ENCODE measurements around the gene POLD2. TPM values are rescaled to one million over a fixed set of nuclear protein-coding genes. Genes with fewer than 3 reads are reported as not detected.
A peak's percentile ranks its signal among the peaks of the same experiment; 100 is the strongest.

Gene POLD2
- total and polyA plus RNA-seq, 7 experiments from 2014 or later, result 55.1 to 118 (median 74.0) TPM

- intact Hi-C loops (cut with micrococcal nuclease), result loop anchor here (2.0 to 5.0 kb wide), 2 partner anchors 123 to 403 kb away; no protein-coding TSS in a partner anchor
- H3K9me3 Mint-ChIP-seq, result peaks cover 0 to 4% (median 0%) of the 10 kb centered on the region in 11 donors
- peak; percentile 96 for ATAC-seq
- H3K27me3 ChIP-seq (ENCODE audit: control insufficient read depth in 2 of 2, insufficient read depth in 2 of 2, low read length in 2 of 2), result no peaks in the 10 kb centered on the region
- no peaks in the 10 kb centered on the region for H3K4me1 ChIP-seq (ENCODE audit: control insufficient read depth in 2 of 2, insufficient read depth in 2 of 2, low read length in 2 of 2)
- H3K36me3 Mint-ChIP-seq, result peaks cover 5 to 26% (median 8%) of the 10 kb centered on the region in 5 donors
- H3K36me3 ChIP-seq (ENCODE audit: control insufficient read depth in 2 of 3, insufficient read depth in 3 of 3, low read length in 3 of 3), result peaks cover 12 to 64% (median 18%) of the 10 kb centered on the region in 3 experiments
- H3K4me3 Mint-ChIP-seq, result peak overlapping the region in 1 of 10 donors; percentile 12
- ChIA-PET CTCF (interaction anchor here (1.3 kb wide), 1 partner anchor 30 kb away, joined by 3 read pairs; no protein-coding TSS in a partner anchor), POLR2A (interaction anchor here (1.0 to 1.5 kb wide), 2 partner anchors 11 to 18 kb away, joined by 3 to 5 read pairs; no protein-coding TSS in a partner anchor)
- DNase-seq, result peak in 1 of 9 donors; percentile 41
- peak overlapping the region; percentile 25 for H3K27ac ChIP-seq (ENCODE audit: low read depth, low read length)
- no peaks in the 10 kb centered on the region for H3K27me3 Mint-ChIP-seq
- peak overlapping the region in 5 of 9 donors; percentile 18 to 69 (median 38) for H3K27ac Mint-ChIP-seq
- H3K9me3 ChIP-seq (ENCODE audit: control insufficient read depth in 2 of 3, low read length in 3 of 3), result no peaks in the 10 kb centered on the region
- H3K4me3 ChIP-seq (ENCODE audit: low read length), result no peak overlapping the region
- peaks cover 7 to 32% (median 11%) of the 10 kb centered on the region in 7 donors for H3K4me1 Mint-ChIP-seq
Observed at GRCh38 chr7:44073664-44074348, 49.5 kb downstream of the POLD2 start.

GRCh38 chr7:44072364-44073231 is 50.8 kb downstream of the POLD2 start:
- peaks cover under 1 to 21% (median 2%) of the 10 kb centered on the region in 5 donors for H3K36me3 Mint-ChIP-seq
- Histone ChIP-seq H3K27ac (ENCODE audit: low read depth, low read length) (no peak overlapping the region), H3K27me3 (ENCODE audit: control insufficient read depth in 2 of 2, insufficient read depth in 2 of 2, low read length in 2 of 2) (no peaks in the 10 kb centered on the region), H3K4me3 (ENCODE audit: low read length) (no peak overlapping the region), H3K36me3 (ENCODE audit: control insufficient read depth in 2 of 3, insufficient read depth in 3 of 3, low read length in 3 of 3) (peaks cover 0 to 52% (median 10%) of the 10 kb centered on the region in 3 experiments), H3K4me1 (ENCODE audit: control insufficient read depth in 2 of 2, insufficient read depth in 2 of 2, low read length in 2 of 2) (no peaks in the 10 kb centered on the region), H3K9me3 (ENCODE audit: control insufficient read depth in 2 of 3, low read length in 3 of 3) (no peaks in the 10 kb centered on the region)
- H3K9me3 Mint-ChIP-seq, result peaks cover 0 to 11% (median 0%) of the 10 kb centered on the region in 11 donors
- peak overlapping the region in 7 of 9 donors; percentile 9 to 77 (median 60) for H3K27ac Mint-ChIP-seq
- intact Hi-C loops (cut with micrococcal nuclease), result loop anchor here (1.0 to 5.0 kb wide), 4 partner anchors 9 to 405 kb away; no protein-coding TSS in a partner anchor
- peaks cover 2 to 34% (median 18%) of the 10 kb centered on the region in 7 donors for H3K4me1 Mint-ChIP-seq
- no peak overlapping the region for H3K4me3 Mint-ChIP-seq
- ATAC-seq (peak; percentile 46), DNase-seq (peak in 2 of 9 donors; percentile 26 to 36)
- ChIA-PET CTCF (interaction anchor here (0.8 kb wide), 1 partner anchor 9 kb away, joined by 5 read pairs; no protein-coding TSS in a partner anchor), POLR2A (interaction anchor here (0.6 to 1.5 kb wide), 5 partner anchors 9 to 355 kb away, joined by 3 to 5 read pairs (median 3); no protein-coding TSS in a partner anchor)
- no peaks in the 10 kb centered on the region for H3K27me3 Mint-ChIP-seq

GRCh38 chr7:44071726-44072363 is 51.5 kb downstream of the POLD2 start:
- Mint-ChIP-seq H3K27ac (peak overlapping the region in 6 of 9 donors; percentile 39 to 77 (median 54)), H3K36me3 (peaks cover 0 to 15% (median 0%) of the 10 kb centered on the region in 5 donors), H3K9me3 (peaks cover 0 to 11% (median 0%) of the 10 kb centered on the region in 11 donors), H3K27me3 (no peaks in the 10 kb centered on the region), H3K4me3 (no peak overlapping the region), H3K4me1 (peaks cover 3 to 37% (median 24%) of the 10 kb centered on the region in 7 donors)
- Histone ChIP-seq H3K4me1 (ENCODE audit: control insufficient read depth in 2 of 2, insufficient read depth in 2 of 2, low read length in 2 of 2) (peaks cover 0 to under 1% of the 10 kb centered on the region in 2 donors), H3K9me3 (ENCODE audit: control insufficient read depth in 2 of 3, low read length in 3 of 3) (no peaks in the 10 kb centered on the region), H3K36me3 (ENCODE audit: control insufficient read depth in 2 of 3, insufficient read depth in 3 of 3, low read length in 3 of 3) (peaks cover 0 to 44% (median 3%) of the 10 kb centered on the region in 3 experiments), H3K4me3 (ENCODE audit: low read length) (no peak overlapping the region), H3K27ac (ENCODE audit: low read depth, low read length) (no peak overlapping the region), H3K27me3 (ENCODE audit: control insufficient read depth in 2 of 2, insufficient read depth in 2 of 2, low read length in 2 of 2) (no peaks in the 10 kb centered on the region)
- ATAC-seq (no peak), DNase-seq (no peak)
- CTCF ChIA-PET, result no interaction called here
- POLR2A ChIA-PET, result interaction anchor here (0.7 to 1.5 kb wide), 5 partner anchors 8 to 51 kb away, joined by 3 to 5 read pairs (median 3); partner anchors contain the start of gene DBNL
- intact Hi-C loops (cut with micrococcal nuclease), result loop anchor here (1.0 to 5.0 kb wide), 4 partner anchors 9 to 405 kb away; no protein-coding TSS in a partner anchor

- H3K4me3 ChIP-seq (ENCODE audit: low read length), result no peak overlapping the region
- Mint-ChIP-seq H3K9me3 (peaks cover 0 to 11% (median 0%) of the 10 kb centered on the region in 11 donors), H3K27ac (peak overlapping the region in 2 of 9 donors; percentile 3 to 50), H3K27me3 (no peaks in the 10 kb centered on the region), H3K4me3 (no peak overlapping the region), H3K36me3 (peaks cover 0 to 6% (median 0%) of the 10 kb centered on the region in 5 donors), H3K4me1 (peaks cover 7 to 44% (median 40%) of the 10 kb centered on the region in 7 donors)
- H3K4me1 ChIP-seq (ENCODE audit: control insufficient read depth in 2 of 2, insufficient read depth in 2 of 2, low read length in 2 of 2), result peaks cover 0 to 18% of the 10 kb centered on the region in 2 donors
- CTCF ChIA-PET, result interaction anchor here (2.1 kb wide), 1 partner anchor 13 kb away, joined by 7 read pairs; no protein-coding TSS in a partner anchor
- H3K27ac ChIP-seq (ENCODE audit: low read depth, low read length), result no peak overlapping the region
- H3K36me3 ChIP-seq (ENCODE audit: control insufficient read depth in 2 of 3, insufficient read depth in 3 of 3, low read length in 3 of 3), result peaks cover 0 to 7% (median 0%) of the 10 kb centered on the region in 3 experiments
- intact Hi-C loops (cut with micrococcal nuclease), result no loop called here
- no peak for ATAC-seq
- no peaks in the 10 kb centered on the region for H3K27me3 ChIP-seq (ENCODE audit: control insufficient read depth in 2 of 2, insufficient read depth in 2 of 2, low read length in 2 of 2)
- no peaks in the 10 kb centered on the region for H3K9me3 ChIP-seq (ENCODE audit: control insufficient read depth in 2 of 3, low read length in 3 of 3)
- DNase-seq, result no peak
- POLR2A ChIA-PET, result interaction anchor here (1.2 to 7.6 kb wide), 6 partner anchors 11 to 104 kb away, joined by 3 to 66 read pairs (median 38); partner anchors contain the start of gene DBNL
Observed at GRCh38 chr7:44068054-44068453, 55.3 kb downstream of the POLD2 start.

- POLR2A ChIA-PET, result interaction anchor here (0.7 to 7.6 kb wide), 7 partner anchors 10 to 623 kb away, joined by 3 to 66 read pairs (median 24); partner anchors contain the start of gene DBNL
- peaks cover 0 to 8% (median 0%) of the 10 kb centered on the region in 5 donors for H3K36me3 Mint-ChIP-seq
Observed at GRCh38 chr7:44067064-44067951, 56.0 kb downstream of the POLD2 start.

More at GRCh38 chr7:44067064-44067951, 56.0 kb downstream of the POLD2 start:
- Histone ChIP-seq H3K27ac (ENCODE audit: low read depth, low read length) (no peak overlapping the region), H3K9me3 (ENCODE audit: control insufficient read depth in 2 of 3, low read length in 3 of 3) (no peaks in the 10 kb centered on the region), H3K4me3 (ENCODE audit: low read length) (no peak overlapping the region), H3K4me1 (ENCODE audit: control insufficient read depth in 2 of 2, insufficient read depth in 2 of 2, low read length in 2 of 2) (peaks cover 0 to 18% of the 10 kb centered on the region in 2 donors), H3K36me3 (ENCODE audit: control insufficient read depth in 2 of 3, insufficient read depth in 3 of 3, low read length in 3 of 3) (peaks cover 0 to 7% (median 0%) of the 10 kb centered on the region in 3 experiments), H3K27me3 (ENCODE audit: control insufficient read depth in 2 of 2, insufficient read depth in 2 of 2, low read length in 2 of 2) (no peaks in the 10 kb centered on the region)
- DNase-seq (no peak), ATAC-seq (no peak)
- Mint-ChIP-seq H3K27me3 (no peaks in the 10 kb centered on the region), H3K4me3 (peak overlapping the region in 2 of 10 donors; percentile 19 to 31), H3K27ac (peak overlapping the region in 4 of 9 donors; percentile 5 to 80 (median 56)), H3K9me3 (peaks cover 0 to 11% (median 0%) of the 10 kb centered on the region in 11 donors), H3K4me1 (peaks cover 7 to 43% (median 38%) of the 10 kb centered on the region in 7 donors)
- CTCF ChIA-PET, result interaction anchor here (0.5 to 2.1 kb wide), 3 partner anchors 14 to 480 kb away, joined by 3 to 7 read pairs (median 3); no protein-coding TSS in a partner anchor
- intact Hi-C loops (cut with micrococcal nuclease), result no loop called here

Measured in naive thymus-derived CD4-positive, alpha-beta T cell (primary cell).